Cardiac muscle cell (in vitro differentiated cells and primary cell): ENCODE results near the gene GGCT. TPM values are rescaled to one million over a fixed set of nuclear protein-coding genes. Genes with fewer than 3 reads are reported as not detected.
"Not testable (repeated sequence)": the region's sequence is repeated elsewhere in the genome, so short reads cannot be mapped to it uniquely, and the experiment has no call there.

Experiments
- DNase-seq, 2 donors: peaks; one replicate each; pipeline versions ENCODE4 v3.0.0 to v3.0.0-alpha.2; 2010 to 2017; ENCODE audit warnings: low read depth in 1 of 2, low spot score in 1 of 2
- H3K27ac ChIP-seq: fragments of 200-600 bp; sonication (generic); 2 replicates; pipeline ENCODE4 v1.5.1; 2016
- H3K27me3 ChIP-seq: fragments of 200-600 bp; sonication (generic); 2 replicates; pipeline ENCODE4 v1.6.0; 2016; ENCODE audit warnings: control low read depth
- H3K36me3 ChIP-seq: fragments of 200-600 bp; sonication (generic); 2 replicates; pipeline ENCODE4 v1.5.1; 2016; ENCODE audit warnings: control low read depth
- H3K4me1 ChIP-seq: fragments of 200-600 bp; sonication (generic); 2 replicates; pipeline ENCODE4 v1.8.1; 2017; ENCODE audit warnings: low read depth, mild to moderate bottlenecking, mixed run types
- H3K4me3 ChIP-seq: fragments of 200-600 bp; sonication (generic); 2 replicates; pipeline ENCODE4 v1.5.1; 2016; ENCODE audit warnings: mild to moderate bottlenecking
- H3K9me3 ChIP-seq: fragments of 200-600 bp; sonication (generic); 2 replicates; pipeline ENCODE4 v1.5.1; 2017; ENCODE audit warnings: low read depth, mild to moderate bottlenecking, control low read depth
- CTCF ChIP-seq: IDR thresholded peaks from 2 replicates; pipeline ENCODE4 v1.5.1; 2012; ENCODE audit warnings: low read depth, mild to moderate bottlenecking, low read length
- polyA plus RNA-seq: library from polyadenylated mRNA; unstranded; fragments of >200 nt; fragmentation: Nextera tagmentation; extraction: Ambion mirVana; gene quantifications from 2 replicates; pipeline ENCODE4 v1.2.1, GENCODE V29; 2016
- total RNA-seq: library from RNA; depleted of rRNA; stranded (reverse); fragments of >200 nt; gene quantifications from 2 replicates; pipeline ENCODE4 v1.2.3, GENCODE V29; 2016

GGCT gene
- total and polyA plus RNA-seq, 2 experiments from 2014 or later, result 49.8 to 81.2 TPM

- H3K4me1 ChIP-seq, result no peaks in the 10 kb centered on the region
- no peaks in the 10 kb centered on the region for H3K27me3 ChIP-seq
- H3K9me3 ChIP-seq, result no peaks in the 10 kb centered on the region
- no peak overlapping the region for H3K4me3 ChIP-seq
- DNase-seq, result peak in 1 of 2 donors; percentile 50
- no peak for TF ChIP-seq CTCF
- H3K27ac ChIP-seq, result no peak overlapping the region
- H3K36me3 ChIP-seq, result no peaks in the 10 kb centered on the region
Measured at GRCh38 chr7:30485667-30486066, 19.0 kb downstream of the GGCT start.

- not testable (repeated sequence) for DNase-seq, H3K27me3 ChIP-seq
- H3K4me1 ChIP-seq, result peaks cover 15% of the 10 kb centered on the region
Measured at GRCh38 chr7:30481416-30481815, 23.2 kb downstream of the GGCT start.

GRCh38 chr7:30479202-30480120 lies 25.2 kb downstream of the GGCT start:
- Histone ChIP-seq H3K9me3 (no peaks in the 10 kb centered on the region), H3K36me3 (no peaks in the 10 kb centered on the region), H3K27me3 (no peaks in the 10 kb centered on the region), H3K4me1 (peaks cover 34% of the 10 kb centered on the region), H3K27ac (no peak overlapping the region), H3K4me3 (peak overlapping the region; percentile 64)
- DNase-seq, result peak in 1 of 2 donors; percentile 57
- TF ChIP-seq CTCF, result no peak

More at GRCh38 chr7:30481416-30481815, 23.2 kb downstream of the GGCT start:
- not testable (repeated sequence) for H3K4me3 ChIP-seq, H3K9me3 ChIP-seq, H3K36me3 ChIP-seq, H3K27ac ChIP-seq

GRCh38 chr7:30478349-30479201 lies 26.1 kb downstream of the GGCT start, which contains the start of gene NOD1:
Gene NOD1, minus strand, starts transcription at chr7:30478784. Its CDS starts 21,863 bp downstream, at chr7:30456921.
- TF ChIP-seq CTCF, result no peak

GRCh38 chr7:30476459-30477145 lies 28.0 kb downstream of the GGCT start:
- H3K4me1 ChIP-seq, result peaks cover 63% of the 10 kb centered on the region
- H3K9me3 ChIP-seq, result no peaks in the 10 kb centered on the region
- H3K27me3 ChIP-seq, result no peaks in the 10 kb centered on the region
- H3K4me3 ChIP-seq, result no peak overlapping the region
- no peak for TF ChIP-seq CTCF
- H3K36me3 ChIP-seq, result no peaks in the 10 kb centered on the region
- DNase-seq, result peak in 1 of 2 donors; percentile 58
- H3K27ac ChIP-seq, result peak overlapping the region; percentile 11

More at GRCh38 chr7:30478349-30479201, 26.1 kb downstream of the GGCT start, which contains the start of gene NOD1:
- no peaks in the 10 kb centered on the region for H3K27me3 ChIP-seq
- H3K4me3 ChIP-seq, result peak within 1 kb of the TSS; percentile 64
- peak; percentile 80 to 82 for DNase-seq
- H3K27ac ChIP-seq, result peak within 1 kb of the TSS; percentile 81
- H3K36me3 ChIP-seq, result no peaks in the 10 kb centered on the region
- H3K9me3 ChIP-seq, result no peaks in the 10 kb centered on the region
- peaks cover 43% of the 10 kb centered on the region for H3K4me1 ChIP-seq
